RWPE1 (cell line): ENCODE data around the gene ANO4.

ENCODE experiments used
- CTCF ChIA-PET: fragments of 350-600 bp; sonication (Branson Sonifier 250); formaldehyde crosslinking; extraction: SDS; loops from one replicate; lab custom pipeline; 2021; lab: Yijun Ruan, JAX
- POLR2A ChIA-PET: fragments of 400-600 bp; formaldehyde crosslinking; extraction: SDS; loops from one replicate; lab custom pipeline; 2020; ENCODE audit warnings: antibody characterized with exemption; ENCODE audit not compliant: low non-redundant PET; lab: Yijun Ruan, JAX
- DNase-seq: peaks from one replicate; pipeline ENCODE4 v3.0.0; 2012; ENCODE audit warnings: low spot score
- H3K27ac ChIP-seq: fragments of 450-650 bp; 2 replicates; pipeline ENCODE4 v1.5.1; 2017
- TF ChIP-seq, protein P1 (sequence below): fragments of 450-650 bp; conservative IDR thresholded peaks from 2 replicates; pipeline ENCODE4 v1.5.1; 2017; ENCODE audit warnings: low read depth, mild to moderate bottlenecking

Gene ANO4

GRCh38 chr12:100963381-100963780 is 168.8 kb downstream of the ANO4 start:
- CTCF ChIA-PET = no interaction called here
- POLR2A ChIA-PET = no interaction called here
- no peak for DNase-seq
- TF ChIP-seq, protein P1, sequence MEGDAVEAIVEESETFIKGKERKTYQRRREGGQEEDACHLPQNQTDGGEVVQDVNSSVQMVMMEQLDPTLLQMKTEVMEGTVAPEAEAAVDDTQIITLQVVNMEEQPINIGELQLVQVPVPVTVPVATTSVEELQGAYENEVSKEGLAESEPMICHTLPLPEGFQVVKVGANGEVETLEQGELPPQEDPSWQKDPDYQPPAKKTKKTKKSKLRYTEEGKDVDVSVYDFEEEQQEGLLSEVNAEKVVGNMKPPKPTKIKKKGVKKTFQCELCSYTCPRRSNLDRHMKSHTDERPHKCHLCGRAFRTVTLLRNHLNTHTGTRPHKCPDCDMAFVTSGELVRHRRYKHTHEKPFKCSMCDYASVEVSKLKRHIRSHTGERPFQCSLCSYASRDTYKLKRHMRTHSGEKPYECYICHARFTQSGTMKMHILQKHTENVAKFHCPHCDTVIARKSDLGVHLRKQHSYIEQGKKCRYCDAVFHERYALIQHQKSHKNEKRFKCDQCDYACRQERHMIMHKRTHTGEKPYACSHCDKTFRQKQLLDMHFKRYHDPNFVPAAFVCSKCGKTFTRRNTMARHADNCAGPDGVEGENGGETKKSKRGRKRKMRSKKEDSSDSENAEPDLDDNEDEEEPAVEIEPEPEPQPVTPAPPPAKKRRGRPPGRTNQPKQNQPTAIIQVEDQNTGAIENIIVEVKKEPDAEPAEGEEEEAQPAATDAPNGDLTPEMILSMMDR = no peak
- no peak overlapping the region for H3K27ac ChIP-seq

DNA sequence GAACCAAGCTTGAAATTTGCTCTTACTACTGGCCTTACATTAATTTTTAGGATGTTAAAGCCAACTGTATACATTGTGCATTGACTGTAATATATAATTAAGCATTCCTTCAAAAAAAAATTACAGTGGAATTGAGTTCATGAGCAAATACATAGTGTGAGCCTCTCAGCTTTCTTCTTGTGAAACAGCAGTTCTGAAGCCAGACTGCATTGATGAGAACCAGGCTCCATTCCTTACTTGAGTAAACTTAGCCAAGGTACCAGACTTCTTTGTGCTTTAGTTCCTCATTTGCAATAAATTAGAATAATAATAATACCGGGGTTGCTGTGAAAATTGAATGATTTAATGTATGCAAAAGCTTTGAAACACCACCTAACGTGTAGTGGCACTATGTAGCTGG is 169.5 kb downstream of the ANO4 start:
- DNase-seq = no peak
- ChIA-PET POLR2A (no interaction called here), CTCF (no interaction called here)
- H3K27ac ChIP-seq = no peak overlapping the region
- TF ChIP-seq, protein P1 = no peak

DNA sequence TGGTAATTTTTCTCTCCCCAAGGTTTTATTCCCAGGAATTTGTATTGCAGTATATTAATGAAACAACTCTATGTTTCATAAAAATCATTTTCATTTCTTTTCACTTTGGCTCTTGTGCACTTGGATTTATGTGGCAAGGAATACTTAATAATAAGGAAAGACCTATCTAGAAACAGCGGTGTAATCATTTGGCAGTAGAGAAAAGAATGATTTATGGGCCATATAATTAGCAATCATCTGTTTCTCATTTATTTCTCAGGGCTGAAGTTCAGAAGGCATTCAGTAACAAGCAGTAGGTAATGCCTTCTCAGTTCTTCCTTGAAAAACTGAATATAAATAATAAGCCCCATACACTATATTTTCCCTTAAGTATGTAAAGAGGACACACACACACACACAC is 172.6 kb downstream of the ANO4 start:
- TF ChIP-seq, protein P1 = no peak

GRCh38 chr12:100970894-100971293 is 176.3 kb downstream of the ANO4 start:
- TF ChIP-seq, protein P1 = no peak
- ChIA-PET POLR2A (no interaction called here), CTCF (no interaction called here)
- no peak overlapping the region for H3K27ac ChIP-seq
- no peak for DNase-seq

More for the DNA sequence above, 172.6 kb downstream of the ANO4 start:
- DNase-seq = no peak
- ChIA-PET POLR2A (no interaction called here), CTCF (no interaction called here)
- no peak overlapping the region for H3K27ac ChIP-seq

- ChIA-PET POLR2A (no interaction called here), CTCF (no interaction called here)
- DNase-seq = no peak
- H3K27ac ChIP-seq = no peak overlapping the region
- TF ChIP-seq, protein P1 = no peak
Observed at GRCh38 chr12:100972121-100972520, 177.5 kb downstream of the ANO4 start.

GRCh38 chr12:100974341-100974740 is 179.8 kb downstream of the ANO4 start:
- no peak overlapping the region for H3K27ac ChIP-seq
- CTCF ChIA-PET = no interaction called here
- TF ChIP-seq, protein P1 = no peak

GRCh38 chr12:100974747-100975146 is 180.2 kb downstream of the ANO4 start:
- ChIA-PET POLR2A (no interaction called here), CTCF (no interaction called here)
- TF ChIP-seq, protein P1 = no peak
- H3K27ac ChIP-seq = no peak overlapping the region
- no peak for DNase-seq

More at GRCh38 chr12:100974341-100974740, 179.8 kb downstream of the ANO4 start:
- no peak for DNase-seq
- POLR2A ChIA-PET = no interaction called here
